GM12878 (cell line): ENCODE results near the gene PCCA. TPM values are rescaled to one million over a fixed set of nuclear protein-coding genes. Genes with fewer than 3 reads are reported as not detected.

Experiments used
- ATAC-seq: fragments of 200-7000 bp; cut with Tn5 transposase; 3 replicates; pipeline ENCODE4 v1.9.1; 2020; ENCODE audit warnings: mild to moderate bottlenecking, moderate library complexity
- BruUV-seq: library from RNA; stranded (reverse); fragments of 400-500 nt; replicated peaks from 2 replicates; lab custom pipeline; 2021; lab: Mats Ljungman, UMichigan
- CTCF ChIA-PET: fragments of 300-600 bp; sonication (Branson Sonifier 250); formaldehyde crosslinking; extraction: SDS; loops from one replicate; lab custom pipeline; 2021; ENCODE audit warnings: inconsistent platforms; lab: Yijun Ruan, JAX
- POLR2A ChIA-PET: fragments of 350-600 bp; formaldehyde crosslinking; extraction: SDS; loops from one replicate; lab custom pipeline; 2021; ENCODE audit warnings: inconsistent platforms; lab: Charles Lee
- RAD21 ChIA-PET: fragments of 300-600 bp; sonication (Branson Sonifier 250); formaldehyde crosslinking; loops from one replicate; lab custom pipeline; 2023; ENCODE audit warnings: antibody characterized with exemption; ENCODE audit not compliant: unreplicated experiment; lab: Charles Lee
- SMC1A ChIA-PET: fragments of 300-600 bp; sonication (Branson Sonifier 250); formaldehyde crosslinking; loops from one replicate; lab custom pipeline; 2023; ENCODE audit not compliant: unreplicated experiment, uncharacterized antibody; lab: Charles Lee
- DNase-seq: peaks from one replicate; pipeline ENCODE4 v3.0.0-alpha.2; 2011; ENCODE audit warnings: low read depth, low spot score
- FAIRE-seq: peaks from 3 replicates; lab custom pipeline; 2011; peaks lifted over from hg19 to GRCh38; lab: Jason Lieb, UNC
- H2AFZ ChIP-seq: 2 replicates; pipeline ENCODE4 v1.6.0; 2011; ENCODE audit warnings: low read depth, low read length, control low read depth; ENCODE audit not compliant: control insufficient read depth
- H3K27ac ChIP-seq: 2 replicates; pipeline ENCODE4 v1.5.1; 2011; ENCODE audit warnings: control low read depth; ENCODE audit not compliant: control insufficient read depth, insufficient read depth
- H3K27me3 ChIP-seq, 2 experiments: replicated peaks in 1 of 2; 2 replicates each; pipeline versions ENCODE4 v1.6.0 to v1.6.1; 2011; ENCODE audit warnings: low read length in 1 of 2; ENCODE audit not compliant: control insufficient read depth in 2 of 2, insufficient read depth in 2 of 2
- H3K36me3 ChIP-seq, 2 experiments: 2 replicates each; pipeline ENCODE4 v1.5.1; 2011; ENCODE audit warnings: low read length in 1 of 2; ENCODE audit not compliant: control insufficient read depth in 2 of 2, insufficient read depth in 2 of 2
- H3K4me1 ChIP-seq: 2 replicates; pipeline ENCODE4 v1.6.1; 2011; ENCODE audit warnings: mild to moderate bottlenecking, low read length, moderate library complexity, mixed read lengths; ENCODE audit not compliant: control insufficient read depth, insufficient read depth
- H3K4me2 ChIP-seq: 2 replicates; pipeline ENCODE4 v1.6.0; 2011; ENCODE audit warnings: control low read depth; ENCODE audit not compliant: control insufficient read depth, insufficient read depth
- H3K4me3 ChIP-seq: fragments of 200-600 bp; sonication (generic); 2 replicates; pipeline ENCODE4 v1.5.1; 2016
- H3K79me2 ChIP-seq: 2 replicates; pipeline ENCODE4 v1.6.0; 2011; ENCODE audit warnings: low read length; ENCODE audit not compliant: control insufficient read depth, insufficient read depth
- H3K9ac ChIP-seq: 2 replicates; pipeline ENCODE4 v1.8.0; 2011; ENCODE audit warnings: low read length, control low read depth, mixed read lengths; ENCODE audit not compliant: control insufficient read depth, insufficient read depth
- H3K9me3 ChIP-seq: replicated peaks from 3 replicates; pipeline ENCODE4 v1.5.1; 2011; ENCODE audit warnings: mild to moderate bottlenecking, low read length; ENCODE audit not compliant: control insufficient read depth, insufficient read depth
- H4K20me1 ChIP-seq: 2 replicates; pipeline ENCODE4 v1.6.0; 2011; ENCODE audit not compliant: control insufficient read depth, insufficient read depth
- IKZF1 ChIP-seq: fragments of 450-650 bp; conservative IDR thresholded peaks from 2 replicates; pipeline ENCODE4 v1.6.1; 2017; ENCODE audit warnings: antibody characterized with exemption, mild to moderate bottlenecking
- IRF3 ChIP-seq: fragments of 450-650 bp; IDR thresholded peaks from 2 replicates; pipeline ENCODE4 v1.6.1; 2014; ENCODE audit warnings: mild to moderate bottlenecking
- JUNB ChIP-seq: IDR thresholded peaks from 2 replicates; pipeline ENCODE4 v1.6.1; 2016; ENCODE audit warnings: antibody characterized with exemption, mild to moderate bottlenecking
- ZBTB33 ChIP-seq: fragments of 450-650 bp; IDR thresholded peaks from 2 replicates; pipeline ENCODE4 v1.6.1; 2017; ENCODE audit warnings: mild to moderate bottlenecking
- WGBS: methylation state at CpG from one replicate; pipeline ENCODE4 v1.1.6; 2016; ENCODE audit warnings: low lambda C conversion rate; ENCODE audit not compliant: insufficient replicate concordance, insufficient coverage; ENCODE audit errors: missing lambda C conversion rate; 5-methylcytosine and 5-hydroxymethylcytosine counted together
- in situ Hi-C: fragments of 300-500 bp; cut with MboI; formaldehyde crosslinking; loops from 9 replicates; pipeline ENCODE4 v1.14.3; 2018; ENCODE audit warnings: mixed read lengths
- intact Hi-C: fragments of 100-400 bp; cut with micrococcal nuclease; formaldehyde crosslinking; loops from one replicate; pipeline ENCODE4 v1.14.2; 2022; ENCODE audit not compliant: unreplicated experiment
- polyA plus RNA-seq, 11 experiments: library from polyadenylated mRNA; depleted of rRNA in 4 of 11; unstranded in 6 of 11; stranded (reverse) in 5 of 11; fragments of >200 nt; fragmentation: Nextera tagmentation in 4 of 11; fragmentation: Illumina TruSeq in 1 of 11; extraction: Ambion mirVana in 4 of 11; extraction: Trizol in 1 of 11; gene quantifications; 1 replicate in 1 of 11; 2 replicates in 10 of 11; pipeline versions ENCODE4 v1.2.1 to v1.2.3, GENCODE V29; 2011 to 2016; ENCODE audit warnings: inconsistent platforms in 2 of 11, missing spikeins in 2 of 11, low read depth in 1 of 11
- total RNA-seq, 4 experiments: library from RNA; depleted of rRNA in 3 of 4; stranded (reverse); fragments of >200 nt in 3 of 4; fragmentation: Illumina TruSeq in 1 of 4; extraction: Trizol in 1 of 4; gene quantifications; 2 replicates each; pipeline versions ENCODE4 v1.2.1 to v1.2.3, GENCODE V29; 2013 to 2021

Gene PCCA
- total and polyA plus RNA-seq, 10 of the 15 experiments (the other 5 are each of a cell fraction or from before 2014, with no cell fraction given): 5.9 to 18.2 (median 12.4) TPM

GRCh38 chr13:100532836-100533435, 444.0 kb downstream of the PCCA start (continued):
- TF ChIP-seq ZBTB33: no peak
- TF ChIP-seq, all 136 proteins: peak for 0

GRCh38 chr13:100533588-100534041, 444.7 kb downstream of the PCCA start:
- Histone ChIP-seq H3K36me3 (no peaks in the 10 kb centered on the region; a peak in 1 of 4 replicates), H3K4me1 (no peaks in the 10 kb centered on the region), H3K9ac (no peak overlapping the region), H4K20me1 (no peaks in the 10 kb centered on the region), H3K79me2 (no peaks in the 10 kb centered on the region), H3K27me3 (no peaks in the 10 kb centered on the region), H2AFZ (no peak overlapping the region), H3K27ac (no peak overlapping the region), H3K4me3 (no peak overlapping the region), H3K4me2 (no peak overlapping the region), H3K9me3 (no peaks in the 10 kb centered on the region)
- TF ChIP-seq JUNB (no peak), IKZF1 (no peak), IRF3 (no peak)
- intact Hi-C loops (no loop called here), in situ Hi-C loops (no loop called here)
- DNase-seq: no peak
- SMC1A ChIA-PET: no interaction called here
- no TSS peak for BruUV-seq
- CTCF ChIA-PET: interaction anchor here (0.5 kb wide), 1 partner anchor 211 kb away, joined by 5 read pairs; no protein-coding TSS in a partner anchor
- WGBS: 81% methylated on average over 19 of the region's 19 CpGs
- ATAC-seq: peak; percentile 58
- RAD21 ChIA-PET: no interaction called here
- POLR2A ChIA-PET: no interaction called here
- FAIRE-seq: no peak
